Stimulated activated naive CD8-positive, alpha-beta T cell treated with anti-CD3 and anti-CD28 coated beads, Interleukin-15, amount 100 ng/mL, for 72 hours (primary cell): Measurements from ENCODE around the gene HPD.
"Not testable (repeated sequence)": the region's sequence is repeated elsewhere in the genome, so short reads cannot be mapped to it uniquely, and the experiment has no call there.

Experiments used
- ATAC-seq: fragments of 150-1000 bp; cut with Tn5 transposase; 2 replicates; pipeline ENCODE4 v1.10.0; 2021; ENCODE audit warnings: mild to moderate bottlenecking, moderate library complexity
- DNase-seq, 2 donors: peaks; one replicate each; pipeline ENCODE4 v3.0.0; 2021 to 2022
- H3K27ac Mint-ChIP-seq, 2 donors: one replicate each; pipeline ENCODE4 v1.8.0; 2022; ENCODE audit warnings: mild to moderate bottlenecking in 2 of 2, mixed read lengths in 2 of 2, moderate library complexity in 2 of 2
- H3K27me3 Mint-ChIP-seq: one replicate; pipeline ENCODE4 v1.8.0; 2022; ENCODE audit warnings: mixed read lengths
- H3K4me1 Mint-ChIP-seq: one replicate; pipeline ENCODE4 v1.8.0; 2022; ENCODE audit warnings: mild to moderate bottlenecking, mixed read lengths
- H3K4me3 Mint-ChIP-seq, 2 donors: one replicate each; pipeline ENCODE4 v1.8.0; 2022; ENCODE audit warnings: mild to moderate bottlenecking in 2 of 2, mixed read lengths in 2 of 2, moderate library complexity in 1 of 2
- H3K9me3 Mint-ChIP-seq, 2 donors: one replicate each; pipeline ENCODE4 v1.8.0; 2022; ENCODE audit warnings: mixed read lengths in 2 of 2

The HPD gene

GRCh38 chr12:121792607-121793439, 65.8 kb downstream of the HPD start:
- peak; percentile 87 to 91 for DNase-seq
- peak; percentile 58 for ATAC-seq
- no peaks in the 10 kb centered on the region for H3K9me3 Mint-ChIP-seq

GRCh38 chr12:121791671-121792551, 66.7 kb downstream of the HPD start:
- Mint-ChIP-seq H3K27me3 (no peaks in the 10 kb centered on the region), H3K4me1 (peaks cover 87% of the 10 kb centered on the region), H3K27ac (peak overlapping the region; percentile 78 to 85), H3K4me3 (peak overlapping the region; percentile 92 to 98), H3K9me3 (no peaks in the 10 kb centered on the region)
- ATAC-seq = no peak
- no peak for DNase-seq

More at GRCh38 chr12:121792607-121793439, 65.8 kb downstream of the HPD start:
- H3K4me1 Mint-ChIP-seq = peaks cover 87% of the 10 kb centered on the region
- H3K27me3 Mint-ChIP-seq = no peaks in the 10 kb centered on the region
- H3K4me3 Mint-ChIP-seq = peak overlapping the region; percentile 92 to 98
- peak overlapping the region; percentile 78 to 85 for H3K27ac Mint-ChIP-seq

- H3K27me3 Mint-ChIP-seq, ATAC-seq, DNase-seq, H3K9me3 Mint-ChIP-seq: not testable (repeated sequence)
- H3K4me1 Mint-ChIP-seq = peaks cover 87% of the 10 kb centered on the region
- H3K4me3 Mint-ChIP-seq = peak overlapping the region; percentile 92 to 98
- H3K27ac Mint-ChIP-seq = peak overlapping the region; percentile 96 to 97
Measured at GRCh38 chr12:121790785-121791184, 67.9 kb downstream of the HPD start.

- Mint-ChIP-seq H3K27me3 (no peaks in the 10 kb centered on the region), H3K4me3 (peak overlapping the region; percentile 91 to 92), H3K27ac (peak overlapping the region; percentile 96 to 97), H3K9me3 (no peaks in the 10 kb centered on the region), H3K4me1 (peaks cover 87% of the 10 kb centered on the region)
- DNase-seq = peak; percentile 89 to 93
- ATAC-seq = peak; percentile 71
Measured at GRCh38 chr12:121789800-121790728, 68.6 kb downstream of the HPD start.
